Kidney glomerular epithelial cell (primary cell): ENCODE data around the gene AFAP1L2.
A peak's percentile ranks its signal among the peaks of the same experiment; 100 is the strongest.
"Not testable (repeated sequence)": the region's sequence is repeated elsewhere in the genome, so short reads cannot be mapped to it uniquely, and the experiment has no call there.

ENCODE experiments used
- DNase-seq: peaks from one replicate; lab custom pipeline; 2025; lab: John Stamatoyannopoulos, UW

AFAP1L2 gene

GRCh38 chr10:114359041-114359952, 45.0 kb downstream of the AFAP1L2 start:
- no peak for DNase-seq

GRCh38 chr10:114357515-114357996, 46.7 kb downstream of the AFAP1L2 start:
- no peak for DNase-seq

GRCh38 chr10:114356751-114357514, 47.4 kb downstream of the AFAP1L2 start:
- DNase-seq, result peak; percentile 57

- no peak for DNase-seq
Measured at GRCh38 chr10:114356126-114356525, 48.2 kb downstream of the AFAP1L2 start.

GRCh38 chr10:114353383-114353782, 50.9 kb downstream of the AFAP1L2 start:
- DNase-seq, result no peak

- DNase-seq, result no peak
Measured at GRCh38 chr10:114352653-114353298, 51.5 kb downstream of the AFAP1L2 start.

GRCh38 chr10:114350751-114351150, 53.6 kb downstream of the AFAP1L2 start:
- peak; percentile 45 for DNase-seq

- DNase-seq, result no peak
Measured at GRCh38 chr10:114349522-114350215, 54.6 kb downstream of the AFAP1L2 start.

- not testable (repeated sequence) for DNase-seq
Measured at GRCh38 chr10:114349071-114349470, 55.2 kb downstream of the AFAP1L2 start.

- no peak for DNase-seq
Measured at GRCh38 chr10:114347791-114348190, 56.5 kb downstream of the AFAP1L2 start.

GRCh38 chr10:114347241-114347640, 57.1 kb downstream of the AFAP1L2 start:
- DNase-seq, result no peak

GRCh38 chr10:114346176-114347031, 57.9 kb downstream of the AFAP1L2 start:
- DNase-seq, result peak; percentile 55

- no peak for DNase-seq
Measured at GRCh38 chr10:114345701-114346100, 58.6 kb downstream of the AFAP1L2 start.

- DNase-seq, result no peak
Measured at GRCh38 chr10:114343623-114344505, 60.4 kb downstream of the AFAP1L2 start.

GRCh38 chr10:114342976-114343375, 61.3 kb downstream of the AFAP1L2 start:
- no peak for DNase-seq

- no peak for DNase-seq
Measured at GRCh38 chr10:114340816-114341215, 63.5 kb downstream of the AFAP1L2 start.

GRCh38 chr10:114337510-114338462, 66.5 kb downstream of the AFAP1L2 start:
- DNase-seq, result no peak

GRCh38 chr10:114336823-114337509, 67.3 kb downstream of the AFAP1L2 start:
- DNase-seq, result no peak
